CD4-positive, CD25-positive, alpha-beta regulatory T cell (primary cell): ENCODE data around the gene PARD3. TPM values are rescaled to one million over a fixed set of nuclear protein-coding genes. Genes with fewer than 3 reads are reported as not detected.

ENCODE experiments used
- ATAC-seq, 2 donors: fragments of 150-1000 bp; cut with Tn5 transposase; one replicate each; pipeline ENCODE4 v1.10.0; 2021; ENCODE audit warnings: low read depth in 2 of 2, moderate number of reproducible peaks in 2 of 2, moderate library complexity in 1 of 2
- DNase-seq, 3 donors: peaks; one replicate each; pipeline versions ENCODE4 v3.0.0 to v3.0.0-alpha.2; 2012 to 2022; ENCODE audit warnings: mixed read lengths in 1 of 3
- H3K27ac ChIP-seq: one replicate; pipeline ENCODE4 v1.7.0; 2013; ENCODE audit warnings: mild to moderate bottlenecking, low read length; ENCODE audit not compliant: insufficient read depth, poor library complexity, severe bottlenecking
- H3K27me3 ChIP-seq: one replicate; pipeline ENCODE4 v1.7.0; 2013; ENCODE audit warnings: low read length; ENCODE audit not compliant: control insufficient read depth, insufficient read depth
- H3K36me3 ChIP-seq: one replicate; pipeline ENCODE4 v1.7.0; 2013; ENCODE audit warnings: mild to moderate bottlenecking, low read length, moderate library complexity; ENCODE audit not compliant: control insufficient read depth, insufficient read depth
- H3K4me1 ChIP-seq: 2 replicates; pipeline ENCODE4 v1.7.0; 2013; ENCODE audit warnings: mild to moderate bottlenecking, low read length; ENCODE audit not compliant: insufficient read depth, control insufficient read depth, poor library complexity, severe bottlenecking
- H3K4me3 ChIP-seq: one replicate; pipeline ENCODE4 v1.7.0; 2013; ENCODE audit warnings: low read depth, mild to moderate bottlenecking, low read length, moderate library complexity
- H3K9me3 ChIP-seq, 2 experiments: 1 replicate in 1 of 2; 2 replicates in 1 of 2; pipeline ENCODE4 v1.7.0; 2013; ENCODE audit warnings: low read length in 2 of 2, mild to moderate bottlenecking in 1 of 2, moderate library complexity in 1 of 2; ENCODE audit not compliant: control insufficient read depth in 2 of 2
- H3K27ac Mint-ChIP-seq, 3 donors: one replicate each; pipeline ENCODE4 v1.8.0; 2020 to 2022; ENCODE audit warnings: mild to moderate bottlenecking in 3 of 3, mixed read lengths in 3 of 3, moderate library complexity in 2 of 3
- H3K27me3 Mint-ChIP-seq: one replicate; pipeline ENCODE4 v1.8.0; 2022; ENCODE audit warnings: mild to moderate bottlenecking, mixed read lengths
- H3K36me3 Mint-ChIP-seq: one replicate; pipeline ENCODE4 v1.8.0; 2020; ENCODE audit warnings: mixed read lengths
- H3K4me1 Mint-ChIP-seq, 4 donors: one replicate each; pipeline ENCODE4 v1.8.0; 2020 to 2022; ENCODE audit warnings: mixed read lengths in 4 of 4, mild to moderate bottlenecking in 1 of 4
- H3K4me3 Mint-ChIP-seq, 4 donors: one replicate each; pipeline ENCODE4 v1.8.0; 2020 to 2022; ENCODE audit warnings: mild to moderate bottlenecking in 4 of 4, mixed read lengths in 4 of 4, moderate library complexity in 3 of 4
- H3K9me3 Mint-ChIP-seq, 7 donors: one replicate each; pipeline ENCODE4 v1.8.0; 2020 to 2022; ENCODE audit warnings: mixed read lengths in 7 of 7, mild to moderate bottlenecking in 3 of 7, moderate library complexity in 2 of 7
- polyA plus RNA-seq, 4 donors: library from polyadenylated mRNA; unstranded; fragments of 300-500 nt; fragmentation: Illumina TruSeq; gene quantifications; one replicate each; pipeline ENCODE4 v1.2.3, GENCODE V29; 2021
- total RNA-seq: library from RNA; stranded (reverse); gene quantifications from one replicate; pipeline ENCODE4 v1.2.3, GENCODE V29; 2022

Gene PARD3
- total and polyA plus RNA-seq, 5 donors from 2014 or later, result 0.08 to 0.79 TPM; not detected in 3

DNA sequence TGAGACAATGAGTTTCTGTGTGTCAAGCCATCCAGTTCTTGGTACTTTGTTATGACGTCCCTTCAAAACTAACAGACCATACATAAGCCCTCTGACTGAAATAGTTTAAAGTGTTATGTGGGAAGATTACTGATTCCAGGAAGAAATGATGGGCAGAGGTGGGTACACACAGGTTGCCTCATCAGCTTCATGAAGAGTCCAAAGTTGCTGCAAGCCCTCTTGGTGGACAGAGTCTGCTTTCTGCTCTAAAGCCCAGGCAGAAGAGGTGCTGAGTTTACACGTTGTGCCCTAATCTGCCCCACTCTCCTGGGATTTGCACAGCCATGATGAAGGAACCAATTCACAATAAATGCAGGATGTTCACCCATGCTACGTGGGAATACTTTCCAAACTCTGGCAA lies 187.4 kb downstream of the PARD3 start:
- Mint-ChIP-seq H3K27ac (no peak overlapping the region), H3K4me1 (no peaks in the 10 kb centered on the region), H3K27me3 (peaks cover 5% of the 10 kb centered on the region)

DNA sequence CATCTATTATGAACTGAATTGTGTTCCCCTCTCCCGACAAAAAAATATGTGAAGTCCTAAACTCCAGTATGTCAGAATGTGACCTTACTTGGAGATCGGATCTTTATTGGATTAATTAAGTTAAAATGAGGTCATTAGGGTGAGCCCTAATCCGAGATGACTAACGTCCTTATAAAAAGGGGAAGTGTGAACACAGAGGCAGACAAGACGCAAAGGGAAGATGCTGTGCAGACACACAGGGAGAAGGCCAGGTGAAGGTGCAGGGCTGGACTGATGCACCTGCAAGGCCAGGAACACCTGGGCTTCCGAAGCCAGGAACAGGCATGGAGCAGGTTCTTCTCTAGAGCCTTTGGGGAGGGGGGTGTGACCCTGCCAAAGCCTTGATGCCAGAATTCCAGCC lies 187.8 kb downstream of the PARD3 start:
- DNase-seq (no peak), ATAC-seq (no peak)
- Histone ChIP-seq H3K27ac (no peak overlapping the region), H3K4me1 (no peaks in the 10 kb centered on the region), H3K4me3 (no peak overlapping the region), H3K9me3 (no peaks in the 10 kb centered on the region), H3K27me3 (no peaks in the 10 kb centered on the region), H3K36me3 (no peaks in the 10 kb centered on the region)
- peaks cover 5% of the 10 kb centered on the region for H3K27me3 Mint-ChIP-seq
- no peaks in the 10 kb centered on the region for H3K36me3 Mint-ChIP-seq
- no peak overlapping the region for H3K4me3 Mint-ChIP-seq
- no peaks in the 10 kb centered on the region for H3K4me1 Mint-ChIP-seq
- no peaks in the 10 kb centered on the region for H3K9me3 Mint-ChIP-seq
- H3K27ac Mint-ChIP-seq, result no peak overlapping the region

More for the DNA sequence above, 187.4 kb downstream of the PARD3 start:
- H3K9me3 Mint-ChIP-seq, result no peaks in the 10 kb centered on the region
- no peaks in the 10 kb centered on the region for H3K36me3 Mint-ChIP-seq
- no peak overlapping the region for H3K4me3 ChIP-seq
- H3K27me3 ChIP-seq, result no peaks in the 10 kb centered on the region
- ATAC-seq, result no peak
- H3K27ac ChIP-seq, result no peak overlapping the region
- H3K36me3 ChIP-seq, result no peaks in the 10 kb centered on the region
- H3K4me3 Mint-ChIP-seq, result no peak overlapping the region
- no peaks in the 10 kb centered on the region for H3K4me1 ChIP-seq
- no peak for DNase-seq
- no peaks in the 10 kb centered on the region for H3K9me3 ChIP-seq

DNA sequence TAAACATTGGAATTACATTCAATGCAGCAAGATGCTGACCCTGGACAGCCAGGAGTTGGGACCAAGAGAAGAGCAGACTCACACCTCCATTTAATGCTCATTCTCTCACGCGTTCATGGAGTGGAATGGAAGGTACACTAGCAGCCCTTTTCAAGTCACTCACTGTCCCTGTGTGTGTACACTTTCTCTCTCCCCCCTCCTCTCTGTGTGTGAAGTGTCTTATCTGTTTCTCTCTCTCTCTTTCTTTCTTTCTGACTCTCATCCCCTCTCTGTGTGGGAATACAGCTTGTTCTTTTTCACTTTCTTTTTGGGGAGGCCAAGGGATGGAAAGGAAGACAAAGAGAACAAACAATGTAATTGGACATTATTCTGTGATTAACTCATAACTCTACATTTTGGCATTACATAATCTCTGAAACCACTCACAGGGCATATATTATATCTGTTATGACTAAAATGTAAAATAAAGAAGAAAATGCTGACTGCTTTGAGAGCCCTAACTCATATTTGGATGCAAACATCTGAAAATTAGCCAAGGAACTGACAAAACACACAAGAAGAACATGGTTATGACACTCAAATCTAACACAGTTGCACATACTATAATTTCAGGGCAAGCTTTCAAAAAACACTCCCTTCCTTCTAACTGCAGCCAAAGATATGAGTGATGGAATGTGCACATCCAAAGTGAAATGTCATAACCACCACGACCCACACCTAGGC lies 188.8 kb downstream of the PARD3 start:
- no peak overlapping the region for H3K27ac ChIP-seq
- H3K36me3 Mint-ChIP-seq, result no peaks in the 10 kb centered on the region
- no peaks in the 10 kb centered on the region for H3K4me1 Mint-ChIP-seq
- H3K36me3 ChIP-seq, result no peaks in the 10 kb centered on the region
- no peak overlapping the region for H3K4me3 Mint-ChIP-seq
- no peaks in the 10 kb centered on the region for H3K9me3 ChIP-seq
- H3K27me3 ChIP-seq, result no peaks in the 10 kb centered on the region
- H3K27ac Mint-ChIP-seq, result no peak overlapping the region
- no peaks in the 10 kb centered on the region for H3K9me3 Mint-ChIP-seq
- DNase-seq (no peak), ATAC-seq (no peak)
- H3K27me3 Mint-ChIP-seq, result peaks cover 5% of the 10 kb centered on the region
- H3K4me3 ChIP-seq, result no peak overlapping the region
- H3K4me1 ChIP-seq, result no peaks in the 10 kb centered on the region

DNA sequence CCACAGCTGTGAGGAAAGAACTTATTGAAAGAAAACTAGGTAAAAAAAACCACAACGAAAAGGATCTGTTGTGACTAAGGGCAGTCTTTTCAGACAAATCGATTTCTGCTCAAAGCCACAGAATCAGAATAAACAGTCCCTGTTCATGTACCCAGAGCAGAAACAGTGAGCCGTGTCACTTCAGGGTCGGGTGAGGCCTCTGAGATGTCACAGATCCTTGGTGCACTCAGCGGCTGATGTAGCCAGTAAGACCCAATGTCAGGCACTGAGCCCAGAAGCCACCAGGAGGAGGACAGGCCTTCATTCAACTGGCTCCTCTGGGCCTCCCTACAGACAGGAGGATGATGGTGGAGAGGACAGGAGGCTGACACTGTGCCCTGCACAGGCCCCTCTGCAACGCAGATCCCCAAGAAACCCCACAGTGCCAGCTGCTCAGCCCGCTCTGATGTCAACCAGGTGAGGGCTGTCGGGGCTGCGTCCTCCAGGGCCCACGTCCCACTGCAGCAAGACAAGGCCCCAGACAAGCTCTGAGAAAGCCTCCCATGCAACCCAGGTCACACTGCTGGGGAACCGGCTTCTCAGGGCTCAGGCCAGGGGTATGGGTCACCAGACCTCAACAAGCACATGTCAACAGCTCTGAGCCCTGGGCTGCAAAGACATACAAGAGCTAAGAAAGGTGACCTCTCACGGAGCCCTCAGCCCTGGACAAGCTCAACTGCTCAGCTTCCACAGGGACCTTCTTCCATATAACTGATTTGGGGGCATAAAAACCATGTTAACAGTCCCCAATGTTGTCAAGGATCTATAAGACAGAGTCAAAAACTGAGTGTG lies 190.6 kb downstream of the PARD3 start:
- no peak overlapping the region for H3K4me3 Mint-ChIP-seq
- Histone ChIP-seq H3K27me3 (no peaks in the 10 kb centered on the region), H3K4me3 (no peak overlapping the region), H3K9me3 (no peaks in the 10 kb centered on the region), H3K27ac (no peak overlapping the region), H3K4me1 (no peaks in the 10 kb centered on the region), H3K36me3 (no peaks in the 10 kb centered on the region)
- no peaks in the 10 kb centered on the region for H3K4me1 Mint-ChIP-seq
- peaks cover 5% of the 10 kb centered on the region for H3K27me3 Mint-ChIP-seq
- no peak overlapping the region for H3K27ac Mint-ChIP-seq
- no peak for DNase-seq
- no peaks in the 10 kb centered on the region for H3K36me3 Mint-ChIP-seq
- no peaks in the 10 kb centered on the region for H3K9me3 Mint-ChIP-seq
- no peak for ATAC-seq

DNA sequence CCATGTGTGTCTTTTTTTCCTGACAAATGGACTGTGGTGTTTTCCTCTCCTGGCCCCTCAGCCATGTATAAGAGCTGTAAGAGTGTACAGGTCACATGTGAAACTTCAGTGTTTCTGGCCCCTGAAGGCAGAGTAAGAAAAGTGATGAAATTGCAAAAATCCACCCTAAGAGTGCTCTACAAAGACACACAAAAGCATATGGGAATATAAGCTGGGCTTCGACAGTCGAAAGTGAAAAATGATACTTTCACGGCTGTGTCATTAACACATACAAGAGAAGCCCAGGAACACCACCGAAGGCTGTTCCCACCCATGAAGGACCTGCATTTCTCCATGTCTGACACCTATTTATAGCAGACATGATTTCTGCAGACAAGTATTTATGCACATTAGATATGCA lies 192.2 kb downstream of the PARD3 start:
- no peaks in the 10 kb centered on the region for H3K36me3 Mint-ChIP-seq
- ATAC-seq (no peak), DNase-seq (no peak)
- Histone ChIP-seq H3K27me3 (no peaks in the 10 kb centered on the region), H3K4me3 (no peak overlapping the region), H3K27ac (no peak overlapping the region), H3K9me3 (no peaks in the 10 kb centered on the region), H3K36me3 (no peaks in the 10 kb centered on the region), H3K4me1 (no peaks in the 10 kb centered on the region)
- peaks cover 5% of the 10 kb centered on the region for H3K27me3 Mint-ChIP-seq
- H3K27ac Mint-ChIP-seq, result no peak overlapping the region
- no peaks in the 10 kb centered on the region for H3K9me3 Mint-ChIP-seq
- no peak overlapping the region for H3K4me3 Mint-ChIP-seq
- no peaks in the 10 kb centered on the region for H3K4me1 Mint-ChIP-seq

DNA sequence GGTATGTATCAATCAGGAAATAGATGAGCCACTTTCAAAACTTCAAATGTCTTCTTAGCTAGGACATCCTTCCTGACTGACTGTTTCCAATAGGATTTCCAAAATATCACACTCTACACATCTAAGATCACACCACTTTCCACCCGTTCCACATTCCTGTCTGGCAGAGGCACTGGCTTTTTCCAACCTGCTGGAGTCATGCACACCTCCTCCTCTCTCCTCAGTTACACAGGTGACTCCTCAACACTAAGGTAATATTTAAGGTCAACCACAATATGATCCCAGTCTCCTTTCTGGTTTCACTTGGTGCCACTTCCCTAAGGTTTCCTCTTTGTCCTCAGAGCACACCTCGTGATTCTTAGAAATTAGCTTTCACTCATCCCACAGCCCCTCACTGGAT lies 196.5 kb downstream of the PARD3 start:
- H3K36me3 ChIP-seq, result no peaks in the 10 kb centered on the region

DNA sequence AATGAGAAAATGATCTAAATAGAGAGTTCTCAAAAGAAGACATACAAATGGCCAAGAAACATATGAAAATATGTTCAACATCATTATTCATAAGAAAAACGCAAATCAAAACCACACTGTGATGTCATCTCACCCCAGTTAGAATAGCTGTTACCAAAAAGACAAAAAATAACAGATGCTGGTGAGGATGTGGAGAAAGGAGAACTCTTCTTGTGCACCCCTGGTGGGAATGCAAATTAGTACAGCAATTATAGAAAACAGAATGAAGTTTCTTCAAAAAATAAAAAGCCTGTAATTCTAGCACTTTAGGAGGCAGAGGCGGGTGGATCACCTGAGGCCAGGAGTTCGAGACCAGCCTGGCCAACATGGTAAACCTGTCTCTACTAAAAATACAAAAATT lies 199.3 kb downstream of the PARD3 start:
- Mint-ChIP-seq H3K27me3 (peaks cover 5% of the 10 kb centered on the region), H3K9me3 (peaks cover 0 to 2% (median 0%) of the 10 kb centered on the region in 7 donors), H3K36me3 (no peaks in the 10 kb centered on the region), H3K4me3 (no peak overlapping the region), H3K27ac (no peak overlapping the region), H3K4me1 (no peaks in the 10 kb centered on the region)
- no peaks in the 10 kb centered on the region for H3K9me3 ChIP-seq
- H3K27ac ChIP-seq, result no peak overlapping the region
- no peak overlapping the region for H3K4me3 ChIP-seq
- no peak for ATAC-seq
- no peaks in the 10 kb centered on the region for H3K27me3 ChIP-seq
- H3K4me1 ChIP-seq, result no peaks in the 10 kb centered on the region
- H3K36me3 ChIP-seq, result no peaks in the 10 kb centered on the region
- DNase-seq, result no peak

More for the DNA sequence above, 196.5 kb downstream of the PARD3 start:
- no peaks in the 10 kb centered on the region for H3K4me1 ChIP-seq
- Mint-ChIP-seq H3K9me3 (peaks cover 0 to 2% (median 0%) of the 10 kb centered on the region in 7 donors), H3K36me3 (no peaks in the 10 kb centered on the region), H3K27ac (no peak overlapping the region), H3K4me3 (no peak overlapping the region), H3K27me3 (peaks cover 7% of the 10 kb centered on the region), H3K4me1 (no peaks in the 10 kb centered on the region)
- H3K27me3 ChIP-seq, result no peaks in the 10 kb centered on the region
- ATAC-seq, result no peak
- no peak overlapping the region for H3K27ac ChIP-seq
- H3K4me3 ChIP-seq, result no peak overlapping the region
- no peak for DNase-seq
- H3K9me3 ChIP-seq, result no peaks in the 10 kb centered on the region
